Measurements from ENCODE around the gene IL10RA. TPM values are rescaled to one million over a fixed set of nuclear protein-coding genes. Genes with fewer than 3 reads are reported as not detected.

The IL10RA gene
- polyA plus RNA-seq, 3 donors = 152 to 413 (median 226) TPM

GRCh38 chr11:117962826-117963225, 23.4 kb upstream of the IL10RA start:
- peaks cover 20% of the 10 kb centered on the region for H3K4me1 Mint-ChIP-seq
- H3K4me3 Mint-ChIP-seq = no peak overlapping the region
- peaks cover 0 to 2% (median 0%) of the 10 kb centered on the region in 3 donors for H3K27me3 Mint-ChIP-seq (ENCODE audit: low read depth in 3 of 3)
- Histone ChIP-seq H3K4me1 (ENCODE audit: control insufficient read depth in 1 of 2, insufficient read depth in 2 of 2, low read length in 2 of 2) (peaks cover 18 to 30% of the 10 kb centered on the region in 2 donors), H3K9me3 (replicated peaks in 1 of 2; ENCODE audit: control insufficient read depth in 1 of 2, insufficient read depth in 1 of 2, low read length in 2 of 2) (peaks cover under 1 to 12% of the 10 kb centered on the region in 2 donors), H4K20me1 (ENCODE audit: insufficient read depth, low read length) (no peaks in the 10 kb centered on the region), H3K36me3 (replicated peaks in 1 of 2; ENCODE audit: control insufficient read depth in 1 of 2, insufficient read depth in 2 of 2, low read length in 2 of 2) (no peaks in the 10 kb centered on the region), H3K27me3 (ENCODE audit: control insufficient read depth in 2 of 2, insufficient read depth in 2 of 2, low read length in 2 of 2) (no peaks in the 10 kb centered on the region), H3K9ac (ENCODE audit: insufficient read depth, low read length, poor library complexity, severe bottlenecking) (no peak overlapping the region), H3K27ac (ENCODE audit: low read depth in 1 of 2, low read length in 2 of 2) (no peak overlapping the region), H3K4me2 (replicated peaks; ENCODE audit: extremely low read depth, low read length, poor library complexity, severe bottlenecking) (no peak overlapping the region), H3K4me3 (replicated peaks in 1 of 3; ENCODE audit: low read depth in 2 of 3, low read length in 3 of 3) (no peak overlapping the region), H2AFZ (ENCODE audit: insufficient read depth, low read depth, low read length, poor library complexity, severe bottlenecking) (no peak overlapping the region), H3K79me2 (ENCODE audit: insufficient read depth, low read length) (no peaks in the 10 kb centered on the region)
- no peak overlapping the region for H3K27ac Mint-ChIP-seq
- no peak for DNase-seq
- TF ChIP-seq CTCF (IDR thresholded peaks at IDR 0.05) = no peak
- peaks cover 10 to 15% (median 13%) of the 10 kb centered on the region in 7 donors for H3K9me3 Mint-ChIP-seq
- peaks cover 13 to 14% of the 10 kb centered on the region in 2 donors for H3K36me3 Mint-ChIP-seq
- 86% methylated on average over 1 of the region's 3 CpGs for WGBS (ENCODE audit: insufficient coverage)
- intact Hi-C loops (cut with micrococcal nuclease) = no loop called here

- no peak overlapping the region for H3K4me3 Mint-ChIP-seq
- H3K4me3 ChIP-seq (replicated peaks in 1 of 3; ENCODE audit: low read depth in 2 of 3, low read length in 3 of 3) = no peak overlapping the region
- H2AFZ ChIP-seq (ENCODE audit: insufficient read depth, low read depth, low read length, poor library complexity, severe bottlenecking) = no peak overlapping the region
- H3K27me3 ChIP-seq (ENCODE audit: control insufficient read depth in 2 of 2, insufficient read depth in 2 of 2, low read length in 2 of 2) = no peaks in the 10 kb centered on the region
- no peaks in the 10 kb centered on the region for H3K9me3 ChIP-seq (replicated peaks in 1 of 2; ENCODE audit: control insufficient read depth in 1 of 2, insufficient read depth in 1 of 2, low read length in 2 of 2)
- no peak for DNase-seq
- no peaks in the 10 kb centered on the region for H4K20me1 ChIP-seq (ENCODE audit: insufficient read depth, low read length)
- H3K9ac ChIP-seq (ENCODE audit: insufficient read depth, low read length, poor library complexity, severe bottlenecking) = no peak overlapping the region
- intact Hi-C loops (cut with micrococcal nuclease) = no loop called here
- H3K27me3 Mint-ChIP-seq (ENCODE audit: low read depth in 3 of 3) = peaks cover 0 to 4% (median 0%) of the 10 kb centered on the region in 3 donors
- H3K4me1 ChIP-seq (ENCODE audit: control insufficient read depth in 1 of 2, insufficient read depth in 2 of 2, low read length in 2 of 2) = peaks cover 40 to 46% of the 10 kb centered on the region in 2 donors
- peaks cover 0 to 2% of the 10 kb centered on the region in 2 donors for H3K36me3 Mint-ChIP-seq
- no peaks in the 10 kb centered on the region for H3K36me3 ChIP-seq (replicated peaks in 1 of 2; ENCODE audit: control insufficient read depth in 1 of 2, insufficient read depth in 2 of 2, low read length in 2 of 2)
- H3K27ac Mint-ChIP-seq = no peak overlapping the region
- TF ChIP-seq CTCF (IDR thresholded peaks at IDR 0.05) = no peak
- 85% methylated on average over 5 of the region's 8 CpGs for WGBS (ENCODE audit: insufficient coverage)
- H3K79me2 ChIP-seq (ENCODE audit: insufficient read depth, low read length) = no peaks in the 10 kb centered on the region
- H3K27ac ChIP-seq (ENCODE audit: low read depth in 1 of 2, low read length in 2 of 2) = no peak overlapping the region
- peaks cover 0 to 2% (median 0%) of the 10 kb centered on the region in 7 donors for H3K9me3 Mint-ChIP-seq
- peaks cover 40% of the 10 kb centered on the region for H3K4me1 Mint-ChIP-seq
- H3K4me2 ChIP-seq (replicated peaks; ENCODE audit: extremely low read depth, low read length, poor library complexity, severe bottlenecking) = no peak overlapping the region
These were observed 19.3 kb upstream of the IL10RA start for GRCh38 chr11:117966908-117967307.
